GM12874 (cell line): ENCODE measurements around the gene MAST1.

ENCODE experiments used
- CTCF ChIP-seq: IDR thresholded peaks from 2 replicates; pipeline ENCODE4 v1.5.1; 2011; ENCODE audit warnings: low read depth, mild to moderate bottlenecking, control low read depth, low read length, moderate library complexity; ENCODE audit not compliant: insufficient read depth

Gene MAST1

GRCh38 chr19:12866416-12867119, 28.3 kb downstream of the MAST1 start:
- no peak for TF ChIP-seq CTCF

- no peak for TF ChIP-seq CTCF
Observed at GRCh38 chr19:12867120-12868099, 29.1 kb downstream of the MAST1 start.

- TF ChIP-seq CTCF: no peak
Observed at GRCh38 chr19:12868540-12869112, 30.3 kb downstream of the MAST1 start.

- TF ChIP-seq CTCF: no peak
Observed at GRCh38 chr19:12871681-12872080, 33.4 kb downstream of the MAST1 start.

GRCh38 chr19:12872255-12872654, 33.9 kb downstream of the MAST1 start:
- no peak for TF ChIP-seq CTCF

GRCh38 chr19:12872941-12873890, 34.9 kb downstream of the MAST1 start:
- TF ChIP-seq CTCF: no peak
